Measurements from ENCODE around the gene CAMK2N2.

Gene CAMK2N2

GRCh38 chr3:184299488-184300377 is 38.4 kb upstream of the CAMK2N2 start:
- no peaks in the 10 kb centered on the region for H3K27me3 ChIP-seq
- H3K9me3 ChIP-seq = no peaks in the 10 kb centered on the region
- no peak for TF ChIP-seq CTCF (IDR thresholded peaks at IDR 0.05; ENCODE audit: low read depth, low read length)
- no peaks in the 10 kb centered on the region for H3K4me1 ChIP-seq
- H3K36me3 ChIP-seq = peaks cover 48% of the 10 kb centered on the region
- H3K4me3 ChIP-seq (ENCODE audit: low read depth, low read length) = peak overlapping the region; percentile 95
- DNase-seq = no peak

GRCh38 chr3:184298759-184299487 is 37.6 kb upstream of the CAMK2N2 start, which contains the start of gene PSMD2:
PSMD2 (plus strand) TSS chr3:184299241; CDS start chr3:184299267, 26 bp downstream.
- peaks cover 40% of the 10 kb centered on the region for H3K36me3 ChIP-seq
- H3K4me1 ChIP-seq = no peaks in the 10 kb centered on the region
- DNase-seq = peak; percentile 99
- no peaks in the 10 kb centered on the region for H3K27me3 ChIP-seq
- peak within 1 kb of the TSS; percentile 95 for H3K4me3 ChIP-seq (ENCODE audit: low read depth, low read length)
- H3K9me3 ChIP-seq = no peaks in the 10 kb centered on the region
- no peak for TF ChIP-seq CTCF (IDR thresholded peaks at IDR 0.05; ENCODE audit: low read depth, low read length)

- TF ChIP-seq CTCF (IDR thresholded peaks at IDR 0.05; ENCODE audit: low read depth, low read length) = no peak
- Histone ChIP-seq H3K27me3 (no peaks in the 10 kb centered on the region), H3K36me3 (peaks cover 18% of the 10 kb centered on the region)
Observed at GRCh38 chr3:184296616-184297015, 35.3 kb upstream of the CAMK2N2 start.

GRCh38 chr3:184295771-184296170 is 34.4 kb upstream of the CAMK2N2 start:
- Histone ChIP-seq H3K4me3 (ENCODE audit: low read depth, low read length) (no peak overlapping the region), H3K4me1 (no peaks in the 10 kb centered on the region), H3K9me3 (no peaks in the 10 kb centered on the region), H3K36me3 (peaks cover 10% of the 10 kb centered on the region), H3K27me3 (no peaks in the 10 kb centered on the region)
- DNase-seq = no peak
- no peak for TF ChIP-seq CTCF (IDR thresholded peaks at IDR 0.05; ENCODE audit: low read depth, low read length)

More at GRCh38 chr3:184296616-184297015, 35.3 kb upstream of the CAMK2N2 start:
- Histone ChIP-seq H3K4me1 (no peaks in the 10 kb centered on the region), H3K9me3 (no peaks in the 10 kb centered on the region), H3K4me3 (ENCODE audit: low read depth, low read length) (no peak overlapping the region)
- no peak for DNase-seq

- H3K4me3 ChIP-seq (ENCODE audit: low read depth, low read length) = no peak overlapping the region
- no peak for TF ChIP-seq CTCF (IDR thresholded peaks at IDR 0.05; ENCODE audit: low read depth, low read length)
- no peaks in the 10 kb centered on the region for H3K9me3 ChIP-seq
- no peaks in the 10 kb centered on the region for H3K36me3 ChIP-seq
- H3K4me1 ChIP-seq = no peaks in the 10 kb centered on the region
- no peak for DNase-seq
- no peaks in the 10 kb centered on the region for H3K27me3 ChIP-seq
Observed at GRCh38 chr3:184291738-184292445, 30.5 kb upstream of the CAMK2N2 start.
